CD4-positive, alpha-beta T cell treated with Interleukin-2 at 100 ng/mL for 4 hours (primary cell): ENCODE data around the gene MSL3B.
"Not testable (repeated sequence)": the region's sequence is repeated elsewhere in the genome, so short reads cannot be mapped to it uniquely, and the experiment has no call there.

Source experiments
- DNase-seq: peaks from one replicate; pipeline ENCODE4 v3.0.0-alpha.2; 2020; ENCODE audit warnings: low spot score

The MSL3B gene

GRCh38 chr2:233867993-233868532 is at the start of gene MSL3B:
Gene MSL3B, minus strand, starts transcription at chr2:233868386.
- peak; percentile 64 for DNase-seq

- DNase-seq, result no peak
These were observed 48.9 kb upstream of the MSL3B start, which contains the start of gene TRPM8 for GRCh38 chr2:233917116-233917515. Gene TRPM8, plus strand, starts transcription at chr2:233917373. Its CDS starts 9,165 bp downstream, at chr2:233926538.

- no peak for DNase-seq
These were observed 46.9 kb upstream of the MSL3B start for GRCh38 chr2:233915128-233915527.

- DNase-seq, result no peak
These were observed 44.7 kb upstream of the MSL3B start for GRCh38 chr2:233912691-233913423.

- DNase-seq, result no peak
These were observed 39.4 kb upstream of the MSL3B start for GRCh38 chr2:233907627-233908026.

- DNase-seq, result no peak
These were observed 37.8 kb upstream of the MSL3B start for GRCh38 chr2:233905945-233906344.

- DNase-seq, result no peak
These were observed 33.7 kb upstream of the MSL3B start for GRCh38 chr2:233901884-233902283.

- DNase-seq, result no peak
These were observed 33.2 kb upstream of the MSL3B start for GRCh38 chr2:233901367-233901766.

GRCh38 chr2:233896253-233896652 is 28.1 kb upstream of the MSL3B start:
- not testable (repeated sequence) for DNase-seq

GRCh38 chr2:233892793-233893192 is 24.6 kb upstream of the MSL3B start:
- no peak for DNase-seq

GRCh38 chr2:233882353-233882752 is 14.2 kb upstream of the MSL3B start:
- no peak for DNase-seq

GRCh38 chr2:233872125-233872524 is 3.9 kb upstream of the MSL3B start:
- DNase-seq, result not testable (repeated sequence)

- no peak for DNase-seq
These were observed 3.2 kb upstream of the MSL3B start for GRCh38 chr2:233871432-233871831.

- DNase-seq, result no peak
These were observed 1.7 kb downstream of the MSL3B start for GRCh38 chr2:233866479-233866878.

GRCh38 chr2:233865838-233866237 is 2.3 kb downstream of the MSL3B start:
- DNase-seq, result no peak

- no peak for DNase-seq
These were observed 5.9 kb downstream of the MSL3B start for GRCh38 chr2:233862261-233862768.

GRCh38 chr2:233858331-233858730 is 9.9 kb downstream of the MSL3B start:
- no peak for DNase-seq

- peak; percentile 58 for DNase-seq
These were observed 10.6 kb downstream of the MSL3B start for GRCh38 chr2:233857511-233858141.

- DNase-seq, result no peak
These were observed 12.0 kb downstream of the MSL3B start for GRCh38 chr2:233856184-233856583.

GRCh38 chr2:233855345-233855744 is 12.8 kb downstream of the MSL3B start:
- no peak for DNase-seq

- peak; percentile 92 for DNase-seq
These were observed 13.8 kb downstream of the MSL3B start, which contains the start of gene HJURP for GRCh38 chr2:233854241-233854981. Gene HJURP, minus strand, starts transcription at chr2:233854535. Its CDS starts 35 bp downstream, at chr2:233854500.

GRCh38 chr2:233853883-233854240 is 14.3 kb downstream of the MSL3B start:
- DNase-seq, result no peak
